WTC11 (cell line): ENCODE data around the gene HOXB3. TPM values are rescaled to one million over a fixed set of nuclear protein-coding genes. Genes with fewer than 3 reads are reported as not detected.

ENCODE experiments used
- ATAC-seq: fragments of 200-7000 bp; cut with Tn5 transposase; 2 replicates; pipeline ENCODE4 v1.10.0; 2021; ENCODE audit warnings: mild to moderate bottlenecking, moderate library complexity
- CTCF ChIA-PET: fragments of 300-600 bp; sonication (Branson Sonifier 250); formaldehyde crosslinking; loops from one replicate; lab custom pipeline; 2021; ENCODE audit warnings: antibody characterized with exemption; lab: Charles Lee
- POLR2A ChIA-PET: fragments of 350-600 bp; sonication (Branson Sonifier 250); formaldehyde crosslinking; loops from one replicate; lab custom pipeline; 2021; ENCODE audit warnings: antibody characterized with exemption; lab: Charles Lee
- DNase-seq: peaks from one replicate; pipeline ENCODE4 v3.0.0; 2021; ENCODE audit warnings: low spot score
- H3K27ac Mint-ChIP-seq: 2 replicates; pipeline ENCODE4 v1.8.0; 2021; ENCODE audit warnings: mixed read lengths
- H3K27me3 Mint-ChIP-seq: 2 replicates; pipeline ENCODE4 v1.8.0; 2021; ENCODE audit warnings: low read depth, mild to moderate bottlenecking, moderate library complexity, mixed read lengths
- H3K36me3 Mint-ChIP-seq: 2 replicates; pipeline ENCODE4 v1.8.0; 2021; ENCODE audit warnings: mixed read lengths
- H3K4me1 Mint-ChIP-seq: 2 replicates; pipeline ENCODE4 v1.8.0; 2022; ENCODE audit warnings: mixed read lengths
- H3K4me3 Mint-ChIP-seq: 2 replicates; pipeline ENCODE4 v1.8.0; 2021; ENCODE audit warnings: mild to moderate bottlenecking, moderate library complexity, mixed read lengths
- H3K9me3 Mint-ChIP-seq: 2 replicates; pipeline ENCODE4 v1.8.0; 2021; ENCODE audit warnings: mixed read lengths
- ATF1 ChIP-seq: sonication (generic); formaldehyde crosslinking; IDR thresholded peaks from 2 replicates; pipeline ENCODE4 v1.8.1; 2023; ENCODE audit warnings: mild to moderate bottlenecking, moderate library complexity, missing genetic modification reagents
- CREB1 ChIP-seq: sonication (generic); formaldehyde crosslinking; IDR thresholded peaks from 2 replicates; pipeline ENCODE4 v1.8.0; 2023; ENCODE audit warnings: mild to moderate bottlenecking, missing genetic modification reagents
- FOXP1 ChIP-seq: sonication (generic); formaldehyde crosslinking; IDR thresholded peaks from 2 replicates; pipeline ENCODE4 v1.8.0; 2022; ENCODE audit warnings: missing genetic modification reagents, mild to moderate bottlenecking, moderate library complexity, borderline replicate concordance
- JUN ChIP-seq: sonication (generic); formaldehyde crosslinking; IDR thresholded peaks from 2 replicates; pipeline ENCODE4 v1.8.0; 2023; ENCODE audit warnings: mild to moderate bottlenecking, missing genetic modification reagents
- KAT7 ChIP-seq: sonication (generic); formaldehyde crosslinking; IDR thresholded peaks from 2 replicates; pipeline ENCODE4 v1.8.1; 2023; ENCODE audit warnings: missing genetic modification reagents, mild to moderate bottlenecking, borderline replicate concordance
- MAX ChIP-seq: sonication (generic); formaldehyde crosslinking; IDR thresholded peaks from 2 replicates; pipeline ENCODE4 v1.8.0; 2022; ENCODE audit warnings: mild to moderate bottlenecking, missing genetic modification reagents
- MYBL2 ChIP-seq: sonication (generic); formaldehyde crosslinking; IDR thresholded peaks from 2 replicates; pipeline ENCODE4 v1.8.1; 2023; ENCODE audit warnings: mild to moderate bottlenecking, moderate library complexity, missing genetic modification reagents
- NFATC4 ChIP-seq: fragments of 250-450 bp; sonication (Bioruptor Pico); IDR thresholded peaks from 2 replicates; pipeline ENCODE4 v1.9.0; 2021; ENCODE audit warnings: mild to moderate bottlenecking
- OVOL2 ChIP-seq: fragments of 250-450 bp; sonication (Bioruptor Pico); IDR thresholded peaks from 2 replicates; pipeline ENCODE4 v1.9.0; 2021; ENCODE audit warnings: mild to moderate bottlenecking, borderline replicate concordance
- RELA ChIP-seq: sonication (generic); formaldehyde crosslinking; IDR thresholded peaks from 2 replicates; pipeline ENCODE4 v1.8.1; 2022; ENCODE audit warnings: missing genetic modification reagents, mild to moderate bottlenecking, borderline replicate concordance
- RORB ChIP-seq: fragments of 250-450 bp; sonication (Bioruptor Pico); IDR thresholded peaks from 2 replicates; pipeline ENCODE4 v1.9.0; 2021; ENCODE audit warnings: mild to moderate bottlenecking
- SP1 ChIP-seq: sonication (generic); formaldehyde crosslinking; conservative IDR thresholded peaks from 2 replicates; pipeline ENCODE4 v1.8.1; 2022; ENCODE audit warnings: missing genetic modification reagents
- USF2 ChIP-seq: sonication (generic); formaldehyde crosslinking; IDR thresholded peaks from 2 replicates; pipeline ENCODE4 v1.8.1; 2023; ENCODE audit warnings: mild to moderate bottlenecking, missing genetic modification reagents, moderate library complexity
- ZNF138 ChIP-seq: sonication (generic); formaldehyde crosslinking; conservative IDR thresholded peaks from 2 replicates; pipeline ENCODE4 v1.8.1; 2022; ENCODE audit warnings: mild to moderate bottlenecking, moderate library complexity, missing genetic modification reagents
- ZNF219 ChIP-seq: sonication (generic); formaldehyde crosslinking; IDR thresholded peaks from 2 replicates; pipeline ENCODE4 v1.8.0; 2023; ENCODE audit warnings: missing genetic modification reagents, mild to moderate bottlenecking, borderline replicate concordance
- ZNF317 ChIP-seq: sonication (generic); formaldehyde crosslinking; IDR thresholded peaks from 2 replicates; pipeline ENCODE4 v1.8.1; 2023; ENCODE audit warnings: low read depth, mild to moderate bottlenecking, moderate library complexity, missing genetic modification reagents, borderline replicate concordance
- ZNF671 ChIP-seq: fragments of 250-450 bp; sonication (Bioruptor Pico); IDR thresholded peaks from 2 replicates; pipeline ENCODE4 v1.8.0; 2021; ENCODE audit warnings: mild to moderate bottlenecking
- total RNA-seq: library from RNA; stranded (reverse); gene quantifications from 3 replicates; pipeline ENCODE4 v1.2.3, GENCODE V29; 2021
- TF ChIP-seq, protein P1 (sequence below): sonication (generic); formaldehyde crosslinking; IDR thresholded peaks from 2 replicates; pipeline ENCODE4 v1.8.1; 2023; ENCODE audit warnings: mild to moderate bottlenecking, missing genetic modification reagents
- TF ChIP-seq, protein P2 (sequence below): fragments of 250-450 bp; sonication (Bioruptor Pico); IDR thresholded peaks from 2 replicates; pipeline ENCODE4 v1.9.0; 2021; ENCODE audit warnings: mild to moderate bottlenecking
- TF ChIP-seq, protein P3 (sequence below): sonication (generic); formaldehyde crosslinking; IDR thresholded peaks from 2 replicates; pipeline ENCODE4 v1.8.1; 2023; ENCODE audit warnings: mild to moderate bottlenecking, missing genetic modification reagents

HOXB3 gene
- total RNA-seq, 1 experiment from 2014 or later: 0.09 TPM

- TF ChIP-seq, protein P1, sequence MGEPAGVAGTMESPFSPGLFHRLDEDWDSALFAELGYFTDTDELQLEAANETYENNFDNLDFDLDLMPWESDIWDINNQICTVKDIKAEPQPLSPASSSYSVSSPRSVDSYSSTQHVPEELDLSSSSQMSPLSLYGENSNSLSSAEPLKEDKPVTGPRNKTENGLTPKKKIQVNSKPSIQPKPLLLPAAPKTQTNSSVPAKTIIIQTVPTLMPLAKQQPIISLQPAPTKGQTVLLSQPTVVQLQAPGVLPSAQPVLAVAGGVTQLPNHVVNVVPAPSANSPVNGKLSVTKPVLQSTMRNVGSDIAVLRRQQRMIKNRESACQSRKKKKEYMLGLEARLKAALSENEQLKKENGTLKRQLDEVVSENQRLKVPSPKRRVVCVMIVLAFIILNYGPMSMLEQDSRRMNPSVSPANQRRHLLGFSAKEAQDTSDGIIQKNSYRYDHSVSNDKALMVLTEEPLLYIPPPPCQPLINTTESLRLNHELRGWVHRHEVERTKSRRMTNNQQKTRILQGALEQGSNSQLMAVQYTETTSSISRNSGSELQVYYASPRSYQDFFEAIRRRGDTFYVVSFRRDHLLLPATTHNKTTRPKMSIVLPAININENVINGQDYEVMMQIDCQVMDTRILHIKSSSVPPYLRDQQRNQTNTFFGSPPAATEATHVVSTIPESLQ (CRISPR knock-in tag): no peak
- TF ChIP-seq, all 79 proteins: peak for 0
Measured at GRCh38 chr17:48556576-48557401, 33.3 kb downstream of the HOXB3 start (continued).

- Mint-ChIP-seq H3K27me3 (peaks cover 100% of the 10 kb centered on the region; the same call in 1 of the 2 replicates), H3K27ac (no peak overlapping the region), H3K4me3 (no peak overlapping the region), H3K4me1 (peaks cover 38% of the 10 kb centered on the region), H3K36me3 (no peaks in the 10 kb centered on the region), H3K9me3 (no peaks in the 10 kb centered on the region)
- POLR2A ChIA-PET: no interaction called here
- TF ChIP-seq CREB1 (CRISPR knock-in tag): no peak
- no peak for TF ChIP-seq ZNF219 (CRISPR knock-in tag)
- TF ChIP-seq, protein P1 (CRISPR knock-in tag): no peak
- TF ChIP-seq SP1 (CRISPR knock-in tag): no peak
- no peak for TF ChIP-seq ATF1 (CRISPR knock-in tag)
- TF ChIP-seq ZNF317 (CRISPR knock-in tag): no peak
- TF ChIP-seq FOXP1 (CRISPR knock-in tag): no peak
- ATAC-seq: no peak
- CTCF ChIA-PET: interaction anchor here (0.6 to 0.9 kb wide), 4 partner anchors 32 to 80 kb away, joined by 3 to 4 read pairs (median 3); no protein-coding TSS in a partner anchor
- DNase-seq: no peak
Measured at GRCh38 chr17:48556229-48556575, 33.8 kb downstream of the HOXB3 start.

DNA sequence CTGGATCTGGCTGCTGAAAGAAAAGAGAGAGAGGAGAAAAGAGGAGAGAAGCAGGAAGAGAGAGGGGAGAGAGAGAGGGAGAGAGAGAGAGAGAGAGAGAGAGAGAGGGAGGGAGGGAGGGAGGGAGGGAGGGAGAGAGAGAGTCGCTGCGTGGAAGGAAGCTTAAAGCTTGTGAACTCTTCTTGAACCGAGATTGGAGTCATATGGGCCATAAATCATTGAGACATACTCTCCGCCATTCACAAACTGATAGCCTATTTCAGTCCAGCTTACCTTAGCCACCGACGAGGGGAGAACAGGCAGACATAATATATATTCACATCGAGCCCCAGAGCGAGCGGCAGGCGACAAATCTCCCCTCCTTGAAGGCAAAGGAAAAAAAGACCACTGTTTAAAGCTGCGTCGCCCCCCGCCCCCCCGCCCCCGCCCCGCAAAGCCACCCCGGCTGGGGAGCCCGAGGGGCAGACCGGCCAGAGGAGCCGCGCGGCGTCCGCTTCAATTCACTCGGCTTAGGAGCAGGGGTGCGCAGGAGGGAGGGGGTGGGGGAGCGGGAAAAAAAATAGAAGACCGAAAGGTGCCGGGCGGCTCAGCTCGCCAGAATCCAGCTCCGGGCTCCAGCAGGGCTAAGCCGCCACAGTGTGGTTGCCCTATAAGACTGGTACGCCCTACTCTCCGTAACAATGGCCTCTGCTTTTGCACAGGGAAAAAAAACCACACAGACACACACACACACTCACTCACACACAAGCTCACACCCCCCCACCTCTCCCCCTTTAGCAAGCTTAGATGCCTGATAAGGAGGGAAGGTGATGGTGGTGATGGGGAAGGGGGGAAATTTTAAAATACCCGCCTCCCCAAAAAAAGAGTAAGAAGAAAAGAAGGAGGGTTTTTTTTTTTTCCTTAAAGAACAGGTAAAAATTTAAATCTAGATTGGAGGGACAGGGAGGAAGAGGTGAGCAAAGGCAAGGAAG lies 34.5 kb downstream of the HOXB3 start:
- no peak for DNase-seq
- ATAC-seq: peak; percentile 7; the same call in 1 of the 2 replicates

More for the DNA sequence above, 34.5 kb downstream of the HOXB3 start:
- H3K9me3 Mint-ChIP-seq: no peaks in the 10 kb centered on the region
- no peaks in the 10 kb centered on the region for H3K36me3 Mint-ChIP-seq
- ChIA-PET POLR2A (interaction anchor here (1.0 kb wide), 1 partner anchor 8 kb away, joined by 3 read pairs; no protein-coding TSS in a partner anchor), CTCF (interaction anchor here (0.6 to 1.9 kb wide), 7 partner anchors 39 to 340 kb away, joined by 3 to 11 read pairs (median 3); no protein-coding TSS in a partner anchor)
- H3K27ac Mint-ChIP-seq: no peak overlapping the region
- peak overlapping the region; percentile 58 for H3K4me3 Mint-ChIP-seq
- TF ChIP-seq, protein P2, sequence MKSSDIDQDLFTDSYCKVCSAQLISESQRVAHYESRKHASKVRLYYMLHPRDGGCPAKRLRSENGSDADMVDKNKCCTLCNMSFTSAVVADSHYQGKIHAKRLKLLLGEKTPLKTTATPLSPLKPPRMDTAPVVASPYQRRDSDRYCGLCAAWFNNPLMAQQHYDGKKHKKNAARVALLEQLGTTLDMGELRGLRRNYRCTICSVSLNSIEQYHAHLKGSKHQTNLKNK (CRISPR knock-in tag): no peak
- no peak for TF ChIP-seq ZNF671 (CRISPR knock-in tag)
- TF ChIP-seq MYBL2 (CRISPR knock-in tag): no peak
- TF ChIP-seq ZNF138: no peak
- no peak for TF ChIP-seq NFATC4
- TF ChIP-seq RORB (CRISPR knock-in tag): no peak
- no peak for TF ChIP-seq JUN (CRISPR knock-in tag)
- TF ChIP-seq MAX (CRISPR knock-in tag): no peak
- TF ChIP-seq OVOL2 (CRISPR knock-in tag): no peak
- TF ChIP-seq, protein P3, sequence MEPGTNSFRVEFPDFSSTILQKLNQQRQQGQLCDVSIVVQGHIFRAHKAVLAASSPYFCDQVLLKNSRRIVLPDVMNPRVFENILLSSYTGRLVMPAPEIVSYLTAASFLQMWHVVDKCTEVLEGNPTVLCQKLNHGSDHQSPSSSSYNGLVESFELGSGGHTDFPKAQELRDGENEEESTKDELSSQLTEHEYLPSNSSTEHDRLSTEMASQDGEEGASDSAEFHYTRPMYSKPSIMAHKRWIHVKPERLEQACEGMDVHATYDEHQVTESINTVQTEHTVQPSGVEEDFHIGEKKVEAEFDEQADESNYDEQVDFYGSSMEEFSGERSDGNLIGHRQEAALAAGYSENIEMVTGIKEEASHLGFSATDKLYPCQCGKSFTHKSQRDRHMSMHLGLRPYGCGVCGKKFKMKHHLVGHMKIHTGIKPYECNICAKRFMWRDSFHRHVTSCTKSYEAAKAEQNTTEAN: no peak
- no peak for TF ChIP-seq USF2 (CRISPR knock-in tag)
- TF ChIP-seq RELA: no peak
- no peak for TF ChIP-seq KAT7 (CRISPR knock-in tag)
- peaks cover 100% of the 10 kb centered on the region; the same call in 1 of the 2 replicates for H3K27me3 Mint-ChIP-seq
- peaks cover 38% of the 10 kb centered on the region for H3K4me1 Mint-ChIP-seq
